ENCODE results near the gene HARBI1. TPM values are rescaled to one million over a fixed set of nuclear protein-coding genes. Genes with fewer than 3 reads are reported as not detected.
A peak's percentile ranks its signal among the peaks of the same experiment; 100 is the strongest.
"Not testable (repeated sequence)": the region's sequence is repeated elsewhere in the genome, so short reads cannot be mapped to it uniquely, and the experiment has no call there.

HARBI1 gene
- total and polyA plus RNA-seq, 9 of the 15 experiments (the other 6 are each of a cell fraction or from before 2014, with no cell fraction given): 3.5 to 8.4 (median 5.5) TPM

- H3K9ac ChIP-seq (ENCODE audit: insufficient read depth in 1 of 2, low read depth in 2 of 2, low read length in 2 of 2); H3K27ac ChIP-seq (ENCODE audit: extremely low read depth, low read depth, low read length); H2AFZ ChIP-seq (ENCODE audit: low read depth, low read length); H3K27me3 ChIP-seq (ENCODE audit: control insufficient read depth in 2 of 2, insufficient read depth in 2 of 2, low read length in 2 of 2); H3K9me3 ChIP-seq (replicated peaks; ENCODE audit: control insufficient read depth, insufficient read depth, low read depth, low read length); H3K9me1 ChIP-seq (ENCODE audit: control insufficient read depth, insufficient read depth, low read length); H3K4me2 ChIP-seq (ENCODE audit: insufficient read depth, low read length); BruUV-seq (replicated peaks); H3K36me3 ChIP-seq (ENCODE audit: control insufficient read depth, insufficient read depth, low read length); intact Hi-C loops (cut with micrococcal nuclease); H3K4me1 ChIP-seq (replicated peaks in 1 of 2; ENCODE audit: control insufficient read depth in 2 of 2, insufficient read depth in 2 of 2, low read length in 2 of 2); DNase-seq (ENCODE audit: extremely low read depth in 1 of 4, low spot score in 3 of 4); ATAC-seq; FAIRE-seq; in situ Hi-C loops (cut with MboI); H4K20me1 ChIP-seq (replicated peaks; ENCODE audit: control insufficient read depth, insufficient read depth, low read length); CTCF ChIA-PET (ENCODE audit: low intra/inter-chr PET ratio); H3K4me3 ChIP-seq: not testable (repeated sequence)
- H3K79me2 ChIP-seq (ENCODE audit: control insufficient read depth, insufficient read depth, low read length): peaks cover 58% of the 10 kb centered on the region
- peak in 1 of 2 experiments; percentile 95 for TF ChIP-seq AFF1 (IDR thresholded peaks at IDR 0.05; ENCODE audit: low read depth in 1 of 2, partially characterized antibody in 2 of 2)
- WGBS (ENCODE audit: insufficient coverage, low coverage, missing lambda C conversion rate): no CpG with 5 or more reads among the region's 1 CpG
- POLR2A ChIA-PET: interaction anchor here (1.4 kb wide), 1 partner anchor 23 kb away, joined by 4 read pairs; no protein-coding TSS in a partner anchor
Measured at GRCh38 chr11:46583513-46583912, 33.5 kb downstream of the HARBI1 start.

Data from K562 (cell line).